ENCODE results near the gene KRTAP9-4.

DNA sequence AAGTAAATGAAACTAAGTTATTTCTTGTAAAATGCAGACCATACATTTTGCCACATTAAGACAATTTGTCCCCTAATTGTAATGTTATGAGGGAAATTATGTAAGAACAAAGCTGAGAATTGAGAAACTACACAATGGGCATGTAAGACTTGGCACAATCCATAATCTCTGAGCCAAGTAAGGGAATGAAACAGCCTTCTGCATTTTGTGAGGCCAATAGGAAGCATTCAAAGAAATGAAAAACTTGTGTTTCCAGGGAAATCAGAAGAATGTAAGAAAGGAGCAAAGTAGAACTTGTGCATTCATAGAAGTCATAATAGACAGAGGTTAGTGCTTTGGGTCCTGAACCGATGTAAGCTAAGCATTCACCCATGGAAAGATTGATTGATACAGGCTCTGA is 1.8 kb downstream of the KRTAP9-4 start:
- TF ChIP-seq, protein P1, sequence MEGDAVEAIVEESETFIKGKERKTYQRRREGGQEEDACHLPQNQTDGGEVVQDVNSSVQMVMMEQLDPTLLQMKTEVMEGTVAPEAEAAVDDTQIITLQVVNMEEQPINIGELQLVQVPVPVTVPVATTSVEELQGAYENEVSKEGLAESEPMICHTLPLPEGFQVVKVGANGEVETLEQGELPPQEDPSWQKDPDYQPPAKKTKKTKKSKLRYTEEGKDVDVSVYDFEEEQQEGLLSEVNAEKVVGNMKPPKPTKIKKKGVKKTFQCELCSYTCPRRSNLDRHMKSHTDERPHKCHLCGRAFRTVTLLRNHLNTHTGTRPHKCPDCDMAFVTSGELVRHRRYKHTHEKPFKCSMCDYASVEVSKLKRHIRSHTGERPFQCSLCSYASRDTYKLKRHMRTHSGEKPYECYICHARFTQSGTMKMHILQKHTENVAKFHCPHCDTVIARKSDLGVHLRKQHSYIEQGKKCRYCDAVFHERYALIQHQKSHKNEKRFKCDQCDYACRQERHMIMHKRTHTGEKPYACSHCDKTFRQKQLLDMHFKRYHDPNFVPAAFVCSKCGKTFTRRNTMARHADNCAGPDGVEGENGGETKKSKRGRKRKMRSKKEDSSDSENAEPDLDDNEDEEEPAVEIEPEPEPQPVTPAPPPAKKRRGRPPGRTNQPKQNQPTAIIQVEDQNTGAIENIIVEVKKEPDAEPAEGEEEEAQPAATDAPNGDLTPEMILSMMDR (IDR thresholded peaks at IDR 0.05): no peak
- TF ChIP-seq POLR2A (IDR thresholded peaks at IDR 0.05): no peak
